ENCODE data around the gene PTTG1IP.

Gene PTTG1IP

DNA sequence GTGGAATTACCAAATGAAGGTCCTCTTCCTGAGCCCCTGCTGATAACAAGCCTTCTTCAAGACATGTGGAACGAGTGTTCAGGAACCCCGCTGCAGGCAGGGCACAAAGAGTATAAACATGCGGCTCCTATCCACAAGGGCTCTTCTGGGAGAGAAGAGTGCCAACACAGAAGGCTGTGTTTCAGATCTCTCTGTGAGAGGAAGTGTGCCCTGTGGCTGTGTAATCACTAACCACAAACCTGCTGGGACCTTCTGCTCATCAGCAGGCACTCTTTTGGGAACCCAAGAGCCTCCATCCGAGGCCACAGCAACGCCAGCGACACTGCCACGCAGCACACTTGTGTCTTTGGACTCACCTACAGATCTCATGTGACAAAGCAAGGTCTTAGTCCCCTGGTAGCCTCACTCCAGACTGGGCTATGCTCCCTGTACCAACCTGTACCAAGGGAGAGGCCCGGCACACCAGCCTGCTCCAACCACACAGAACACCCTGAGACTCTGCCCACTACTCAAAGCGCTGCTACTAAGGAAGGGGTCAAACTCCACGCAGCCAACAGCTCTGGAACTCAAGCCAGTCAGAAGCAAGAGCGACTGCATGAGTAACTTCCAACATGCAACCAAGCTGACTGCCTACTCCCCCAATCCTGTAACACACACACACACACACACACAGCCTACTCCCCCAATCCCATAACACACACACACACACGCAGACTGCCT, 7.8 kb downstream of the PTTG1IP start:
- no peak for DNase-seq (ENCODE audit: low read depth)

DNA sequence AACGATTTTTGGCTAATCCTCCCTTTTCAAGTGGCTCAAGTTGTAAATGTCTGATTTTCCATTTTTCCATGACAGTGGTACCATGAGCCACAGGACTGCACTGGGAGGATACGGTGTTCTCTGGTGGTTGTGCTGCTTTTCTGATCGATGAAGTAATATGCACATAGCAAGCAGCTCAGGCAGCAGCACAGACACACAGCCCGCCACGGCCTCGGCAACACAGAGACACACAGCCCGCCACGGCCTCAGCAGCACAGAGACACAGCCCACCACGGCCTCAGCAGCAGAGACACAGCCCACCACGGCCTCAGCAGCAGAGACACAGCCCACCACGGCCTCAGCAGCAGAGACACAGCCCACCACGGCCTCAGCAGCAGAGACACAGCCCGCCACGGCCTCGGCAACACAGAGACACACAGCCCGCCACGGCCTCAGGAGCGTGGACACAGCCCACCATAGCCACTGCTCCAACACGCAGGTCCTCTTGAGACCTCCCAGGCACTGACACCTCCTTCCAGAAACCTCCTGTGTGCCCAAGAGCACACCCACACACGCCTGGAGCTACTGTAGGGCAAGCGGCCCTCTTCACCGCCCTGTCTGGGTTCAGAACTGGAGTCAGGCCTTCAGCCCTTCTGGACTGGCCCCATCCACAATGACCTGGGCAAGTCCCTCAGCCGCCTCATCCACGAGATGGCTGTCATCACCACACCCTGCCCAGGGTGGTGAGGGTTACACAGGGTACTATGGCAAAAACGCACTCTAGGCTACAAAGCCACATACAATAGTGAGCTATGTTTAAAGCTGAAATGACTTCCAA, 10.4 kb downstream of the PTTG1IP start:
- no peak for DNase-seq (ENCODE audit: low read depth)

DNA sequence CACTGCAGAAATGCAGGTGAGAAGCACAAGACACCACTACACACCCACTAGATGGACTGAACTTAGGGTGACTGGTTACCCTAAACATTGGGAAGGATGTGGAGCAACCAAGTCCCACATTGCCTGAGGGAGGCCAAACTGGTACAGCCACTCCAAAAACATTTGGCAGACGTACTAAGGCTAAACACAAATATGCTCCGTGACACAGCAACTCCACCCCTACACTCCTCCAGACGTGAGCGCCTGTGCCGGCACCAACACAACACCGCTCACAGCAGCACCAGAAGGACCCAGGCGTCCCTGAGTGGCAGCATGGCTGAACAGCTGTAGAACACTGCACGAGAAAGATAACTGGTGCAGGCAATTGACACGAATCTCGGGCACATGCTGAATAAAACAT, 14.7 kb downstream of the PTTG1IP start:
- no peak for DNase-seq (ENCODE audit: low read depth)

DNA sequence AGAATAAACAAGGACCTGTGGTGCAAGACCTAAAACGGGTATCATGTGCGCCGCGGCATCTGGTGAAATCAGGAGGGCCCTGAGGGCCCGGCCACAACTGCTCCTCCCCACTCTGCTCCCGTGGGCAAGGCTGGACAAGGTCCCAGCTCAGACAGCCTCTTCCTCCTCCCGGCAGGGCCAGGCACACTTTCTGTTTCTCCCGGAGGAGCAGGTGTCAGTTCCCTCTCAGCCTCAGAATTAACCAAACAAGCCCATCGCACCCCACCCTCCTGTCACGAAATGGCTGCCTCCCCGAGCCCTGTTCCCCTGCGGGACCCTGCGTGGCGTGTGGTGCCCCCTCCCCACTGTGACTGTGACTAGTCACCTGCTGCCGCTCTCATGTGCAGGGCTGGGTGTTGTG, 15.2 kb downstream of the PTTG1IP start:
- DNase-seq (ENCODE audit: low read depth): no peak

- no peak for DNase-seq (ENCODE audit: low read depth)
These were observed 16.2 kb downstream of the PTTG1IP start for GRCh38 chr21:44857127-44857892.

GRCh38 chr21:44856131-44856530, 17.4 kb downstream of the PTTG1IP start:
- DNase-seq (ENCODE audit: low read depth): no peak

DNA sequence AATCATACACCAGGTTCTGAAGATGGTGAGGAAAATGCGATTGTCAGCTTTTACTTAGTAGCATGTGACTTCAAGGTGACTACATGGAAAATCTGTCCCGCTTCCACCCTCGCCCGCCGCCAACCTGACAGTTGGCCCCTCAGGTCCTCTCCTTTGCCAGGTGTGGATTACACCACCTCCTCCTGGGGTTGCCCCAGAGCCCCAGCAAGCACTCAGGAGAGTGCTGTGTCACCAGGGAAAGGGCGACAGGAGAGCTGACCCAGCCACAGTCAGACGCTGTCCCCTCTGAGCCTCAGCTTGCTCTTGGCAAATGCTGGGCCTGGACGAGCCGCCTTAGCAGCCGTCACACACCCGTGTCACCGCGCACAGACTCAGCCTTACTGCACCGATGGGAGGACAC, 17.9 kb downstream of the PTTG1IP start:
- DNase-seq (ENCODE audit: low read depth): no peak

DNA sequence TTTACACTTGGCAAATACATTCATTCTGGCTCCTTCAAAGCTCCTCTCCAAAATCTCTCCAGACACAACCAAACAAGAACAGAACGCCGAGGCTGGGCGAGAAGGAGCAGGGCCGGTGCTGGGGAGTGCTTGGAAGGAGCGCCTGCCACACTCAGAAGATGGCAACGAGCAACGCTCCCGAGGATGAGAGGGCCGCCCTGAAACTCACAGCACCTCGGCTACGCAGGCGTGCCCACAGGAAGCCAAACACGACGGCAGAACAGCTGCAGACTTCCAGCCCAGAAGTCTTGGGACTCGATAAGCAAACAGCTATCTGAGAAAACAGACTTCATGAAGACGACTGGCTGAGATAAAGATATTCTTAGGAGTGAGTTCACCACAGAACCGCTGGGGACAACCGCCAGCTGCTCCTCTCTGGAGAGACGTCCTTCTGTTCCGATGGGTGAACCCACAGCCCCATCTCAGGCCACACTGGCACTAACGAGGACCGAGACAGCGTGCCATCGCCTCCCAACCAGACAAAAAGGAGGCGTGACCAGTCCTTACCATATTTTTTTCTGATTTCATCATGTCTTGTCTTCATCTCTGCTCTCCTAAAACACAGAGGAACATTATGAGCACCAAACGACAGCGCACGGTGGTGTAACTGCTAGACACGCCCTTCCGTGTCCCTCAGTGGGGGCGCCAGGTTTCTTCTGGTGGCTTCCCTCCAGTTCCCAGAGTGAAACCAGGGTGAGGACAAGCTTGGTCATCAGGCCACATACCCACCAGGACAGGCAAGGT, 18.6 kb downstream of the PTTG1IP start:
- no peak for DNase-seq (ENCODE audit: low read depth)

GRCh38 chr21:44854391-44854663, 19.2 kb downstream of the PTTG1IP start:
- no peak for DNase-seq (ENCODE audit: low read depth)

DNA sequence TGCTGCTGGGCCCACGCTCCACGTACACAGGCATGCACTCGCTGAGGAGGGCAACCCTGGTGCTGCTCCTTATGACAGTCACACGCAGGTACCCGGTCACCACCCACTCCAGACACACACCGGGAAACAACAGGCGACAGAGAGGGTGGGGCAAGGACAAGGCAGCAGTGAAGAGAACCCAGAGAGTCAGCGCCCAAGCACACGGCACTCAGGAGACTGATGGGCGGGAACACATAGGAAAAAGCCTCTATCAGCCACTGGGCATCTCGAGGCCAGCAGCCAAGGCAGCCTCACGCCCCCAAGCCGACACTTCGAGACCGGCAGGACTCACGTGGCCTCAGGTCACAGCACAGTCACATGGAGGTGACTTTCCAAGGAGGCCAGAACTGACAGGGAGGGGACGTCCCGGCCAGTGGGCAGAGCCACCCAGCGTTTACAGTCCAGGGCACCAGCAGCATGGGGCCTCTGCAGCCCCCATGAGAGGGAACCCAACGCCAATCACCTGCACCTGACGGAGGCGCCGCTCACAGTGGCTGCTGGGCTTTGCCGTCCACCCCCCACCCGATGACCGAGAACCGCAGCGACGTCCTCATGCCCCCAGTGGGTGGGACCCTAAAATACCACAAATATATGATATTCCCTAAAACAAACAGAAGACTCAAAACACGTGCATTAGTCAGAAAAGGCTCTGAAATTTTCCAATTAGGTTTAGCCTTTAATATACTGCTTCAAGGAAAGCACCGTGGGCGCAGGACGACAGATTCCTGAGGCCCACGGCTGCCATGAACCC, 19.7 kb downstream of the PTTG1IP start:
- DNase-seq (ENCODE audit: low read depth): no peak

- no peak for DNase-seq (ENCODE audit: low read depth)
These were observed 22.4 kb downstream of the PTTG1IP start for GRCh38 chr21:44850905-44851657.

DNA sequence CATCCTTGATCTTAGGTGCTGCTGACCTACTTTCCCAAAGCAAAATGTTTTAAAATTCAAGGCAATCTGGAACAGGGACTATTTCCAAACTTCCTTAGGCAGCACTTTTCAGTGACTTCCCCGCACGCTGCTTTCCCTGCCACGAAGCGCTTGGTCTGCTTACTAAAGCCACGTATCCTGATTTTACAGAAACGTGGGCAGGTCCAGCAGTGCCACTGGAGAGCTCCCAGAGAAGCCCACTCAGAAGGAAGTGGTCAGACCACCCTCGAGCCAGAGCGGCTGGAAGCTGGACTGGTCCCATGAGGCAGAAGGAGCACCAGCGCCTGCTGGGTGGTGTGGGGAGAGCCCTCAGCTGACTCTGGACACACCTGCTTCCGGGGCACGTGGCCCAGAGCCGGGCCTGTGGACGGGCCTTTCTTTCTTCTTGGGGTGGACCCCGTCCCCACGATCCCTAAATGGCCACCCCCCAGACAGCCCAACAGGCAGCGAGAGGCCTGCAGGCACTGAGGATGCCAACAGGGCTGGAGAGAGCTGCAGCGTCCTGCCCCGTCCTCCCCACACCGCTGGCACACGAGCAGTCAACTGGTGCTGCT, 23.2 kb downstream of the PTTG1IP start:
- DNase-seq (ENCODE audit: low read depth): no peak

GRCh38 chr21:44849616-44850130, 23.8 kb downstream of the PTTG1IP start:
- no peak for DNase-seq (ENCODE audit: low read depth)

GRCh38 chr21:44848821-44849521, 24.5 kb downstream of the PTTG1IP start:
- no peak for DNase-seq (ENCODE audit: low read depth)

- DNase-seq (ENCODE audit: low read depth): no peak
These were observed 26.0 kb downstream of the PTTG1IP start for GRCh38 chr21:44847261-44848056.

- no peak for DNase-seq (ENCODE audit: low read depth)
These were observed 26.8 kb downstream of the PTTG1IP start for GRCh38 chr21:44846485-44847260.

DNA sequence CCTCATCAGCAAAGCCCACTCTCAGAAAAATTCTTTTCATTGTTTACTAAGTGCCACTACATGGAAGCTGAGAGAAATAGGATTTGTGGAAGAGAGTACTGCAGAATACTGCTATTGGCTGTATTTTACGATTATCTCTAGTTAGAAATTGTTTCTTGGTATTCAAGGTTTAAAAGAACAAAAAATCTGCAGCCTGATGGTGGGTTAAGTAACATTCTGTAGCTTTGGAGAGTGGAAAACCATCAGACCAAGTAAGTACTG, 27.3 kb downstream of the PTTG1IP start:
- no peak for DNase-seq (ENCODE audit: low read depth)

Measured in activated gamma-delta T cell treated with anti-CD3 and anti-CD28 coated beads, Interleukin-2, amount 50 U/mL, for 16 hours (primary cell).